Measurements from ENCODE around the gene CCDC117. TPM values are rescaled to one million over a fixed set of nuclear protein-coding genes. Genes with fewer than 3 reads are reported as not detected.

Gene CCDC117
- total and polyA plus RNA-seq, 4 donors = 8.1 to 24.0 (median 16.2) TPM

DNA sequence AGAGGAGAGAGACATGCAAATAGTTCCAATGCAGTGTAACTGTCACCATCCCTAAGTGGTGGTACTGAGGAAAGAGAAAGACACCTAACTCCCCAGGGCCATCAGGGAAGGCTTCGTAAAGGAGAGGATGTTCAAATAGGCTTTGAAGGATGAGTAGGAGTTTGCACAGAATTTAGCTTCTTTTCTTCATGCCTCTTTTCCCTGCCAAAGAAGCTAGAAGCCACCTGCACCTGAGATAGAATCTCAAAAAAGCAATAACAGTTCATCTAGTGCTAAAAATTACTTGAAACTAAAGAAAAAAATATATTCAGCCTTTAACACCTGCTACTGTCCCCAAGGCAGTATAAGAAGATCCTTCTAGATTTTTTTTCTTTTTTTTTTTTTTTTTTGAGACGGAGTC lies 44.6 kb downstream of the CCDC117 start:
- H3K4me1 ChIP-seq (ENCODE audit: control insufficient read depth in 4 of 4, insufficient read depth in 4 of 4, low read length in 3 of 4) = peaks cover 37 to 80% (median 69%) of the 10 kb centered on the region in 4 donors
- TF ChIP-seq EGR1 (IDR thresholded peaks at IDR 0.05; ENCODE audit: low read depth in 2 of 2) (no peak), FOXA1 (IDR thresholded peaks at IDR 0.05) (no peak), GABPA (IDR thresholded peaks at IDR 0.05 in 1 of 2, conservative IDR thresholded peaks at IDR 0.05 in 1 of 2) (no peak)
- TF ChIP-seq, protein P1, sequence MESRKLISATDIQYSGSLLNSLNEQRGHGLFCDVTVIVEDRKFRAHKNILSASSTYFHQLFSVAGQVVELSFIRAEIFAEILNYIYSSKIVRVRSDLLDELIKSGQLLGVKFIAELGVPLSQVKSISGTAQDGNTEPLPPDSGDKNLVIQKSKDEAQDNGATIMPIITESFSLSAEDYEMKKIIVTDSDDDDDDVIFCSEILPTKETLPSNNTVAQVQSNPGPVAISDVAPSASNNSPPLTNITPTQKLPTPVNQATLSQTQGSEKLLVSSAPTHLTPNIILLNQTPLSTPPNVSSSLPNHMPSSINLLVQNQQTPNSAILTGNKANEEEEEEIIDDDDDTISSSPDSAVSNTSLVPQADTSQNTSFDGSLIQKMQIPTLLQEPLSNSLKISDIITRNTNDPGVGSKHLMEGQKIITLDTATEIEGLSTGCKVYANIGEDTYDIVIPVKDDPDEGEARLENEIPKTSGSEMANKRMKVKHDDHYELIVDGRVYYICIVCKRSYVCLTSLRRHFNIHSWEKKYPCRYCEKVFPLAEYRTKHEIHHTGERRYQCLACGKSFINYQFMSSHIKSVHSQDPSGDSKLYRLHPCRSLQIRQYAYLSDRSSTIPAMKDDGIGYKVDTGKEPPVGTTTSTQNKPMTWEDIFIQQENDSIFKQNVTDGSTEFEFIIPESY (IDR thresholded peaks at IDR 0.05) = no peak
- H3K27ac ChIP-seq (ENCODE audit: low read depth in 1 of 2, low read length in 2 of 2) = peak overlapping the region; percentile 5 to 44
- no peaks in the 10 kb centered on the region for H3K27me3 ChIP-seq (ENCODE audit: control insufficient read depth in 4 of 4, insufficient read depth in 4 of 4, low read length in 3 of 4)
- H3K36me3 ChIP-seq (ENCODE audit: control insufficient read depth in 4 of 4, insufficient read depth in 3 of 4, low read depth in 1 of 4, low read length in 3 of 4) = no peaks in the 10 kb centered on the region
- H3K9me3 ChIP-seq (ENCODE audit: control insufficient read depth in 4 of 4, low read length in 3 of 4) = no peaks in the 10 kb centered on the region
- H3K4me3 ChIP-seq (ENCODE audit: low read depth in 1 of 3, low read length in 3 of 3) = no peak overlapping the region
- H3K9ac ChIP-seq (ENCODE audit: low read depth in 1 of 2, low read length in 2 of 2) = no peak overlapping the region
- WGBS = 97% methylated on average over 2 of the region's 2 CpGs
- no peak for DNase-seq (ENCODE audit: low spot score)

GRCh38 chr22:28817919-28818859 lies 45.7 kb downstream of the CCDC117 start:
- TF ChIP-seq YY1 (IDR thresholded peaks at IDR 0.05) (peak; percentile 77), FOXA2 (IDR thresholded peaks at IDR 0.05) (peak; percentile 26), HNF4A (conservative IDR thresholded peaks at IDR 0.05) (peak; percentile 75), TAF1 (conservative IDR thresholded peaks at IDR 0.05) (peak; percentile 31), RXRA (IDR thresholded peaks at IDR 0.05) (peak; percentile 80 to 82), ATF3 (IDR thresholded peaks at IDR 0.05) (peak; percentile 57), HNF4G (IDR thresholded peaks at IDR 0.05) (peak; percentile 49), NR2F2 (IDR thresholded peaks at IDR 0.05) (peak; percentile 23), GABPA (IDR thresholded peaks at IDR 0.05 in 1 of 2, conservative IDR thresholded peaks at IDR 0.05 in 1 of 2) (no peak), FOXA1 (IDR thresholded peaks at IDR 0.05) (no peak), JUND (IDR thresholded peaks at IDR 0.05) (peak; percentile 2 to 77), SP1 (IDR thresholded peaks at IDR 0.05) (peak; percentile 80), RAD21 (IDR thresholded peaks at IDR 0.05) (peak in 1 of 2 donors; percentile 44), EGR1 (IDR thresholded peaks at IDR 0.05; ENCODE audit: low read depth in 2 of 2) (peak in 1 of 2 donors; percentile 52)
- TF ChIP-seq, protein P2, sequence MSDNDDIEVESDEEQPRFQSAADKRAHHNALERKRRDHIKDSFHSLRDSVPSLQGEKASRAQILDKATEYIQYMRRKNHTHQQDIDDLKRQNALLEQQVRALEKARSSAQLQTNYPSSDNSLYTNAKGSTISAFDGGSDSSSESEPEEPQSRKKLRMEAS (IDR thresholded peaks at IDR 0.05) = peak; percentile 58
- TF ChIP-seq, protein P1 (IDR thresholded peaks at IDR 0.05) = peak; percentile 53
- TF ChIP-seq, protein P3, sequence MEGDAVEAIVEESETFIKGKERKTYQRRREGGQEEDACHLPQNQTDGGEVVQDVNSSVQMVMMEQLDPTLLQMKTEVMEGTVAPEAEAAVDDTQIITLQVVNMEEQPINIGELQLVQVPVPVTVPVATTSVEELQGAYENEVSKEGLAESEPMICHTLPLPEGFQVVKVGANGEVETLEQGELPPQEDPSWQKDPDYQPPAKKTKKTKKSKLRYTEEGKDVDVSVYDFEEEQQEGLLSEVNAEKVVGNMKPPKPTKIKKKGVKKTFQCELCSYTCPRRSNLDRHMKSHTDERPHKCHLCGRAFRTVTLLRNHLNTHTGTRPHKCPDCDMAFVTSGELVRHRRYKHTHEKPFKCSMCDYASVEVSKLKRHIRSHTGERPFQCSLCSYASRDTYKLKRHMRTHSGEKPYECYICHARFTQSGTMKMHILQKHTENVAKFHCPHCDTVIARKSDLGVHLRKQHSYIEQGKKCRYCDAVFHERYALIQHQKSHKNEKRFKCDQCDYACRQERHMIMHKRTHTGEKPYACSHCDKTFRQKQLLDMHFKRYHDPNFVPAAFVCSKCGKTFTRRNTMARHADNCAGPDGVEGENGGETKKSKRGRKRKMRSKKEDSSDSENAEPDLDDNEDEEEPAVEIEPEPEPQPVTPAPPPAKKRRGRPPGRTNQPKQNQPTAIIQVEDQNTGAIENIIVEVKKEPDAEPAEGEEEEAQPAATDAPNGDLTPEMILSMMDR (IDR thresholded peaks at IDR 0.05; ENCODE audit: low read depth, low read length, missing input control) = no peak
- TF ChIP-seq, protein P4, sequence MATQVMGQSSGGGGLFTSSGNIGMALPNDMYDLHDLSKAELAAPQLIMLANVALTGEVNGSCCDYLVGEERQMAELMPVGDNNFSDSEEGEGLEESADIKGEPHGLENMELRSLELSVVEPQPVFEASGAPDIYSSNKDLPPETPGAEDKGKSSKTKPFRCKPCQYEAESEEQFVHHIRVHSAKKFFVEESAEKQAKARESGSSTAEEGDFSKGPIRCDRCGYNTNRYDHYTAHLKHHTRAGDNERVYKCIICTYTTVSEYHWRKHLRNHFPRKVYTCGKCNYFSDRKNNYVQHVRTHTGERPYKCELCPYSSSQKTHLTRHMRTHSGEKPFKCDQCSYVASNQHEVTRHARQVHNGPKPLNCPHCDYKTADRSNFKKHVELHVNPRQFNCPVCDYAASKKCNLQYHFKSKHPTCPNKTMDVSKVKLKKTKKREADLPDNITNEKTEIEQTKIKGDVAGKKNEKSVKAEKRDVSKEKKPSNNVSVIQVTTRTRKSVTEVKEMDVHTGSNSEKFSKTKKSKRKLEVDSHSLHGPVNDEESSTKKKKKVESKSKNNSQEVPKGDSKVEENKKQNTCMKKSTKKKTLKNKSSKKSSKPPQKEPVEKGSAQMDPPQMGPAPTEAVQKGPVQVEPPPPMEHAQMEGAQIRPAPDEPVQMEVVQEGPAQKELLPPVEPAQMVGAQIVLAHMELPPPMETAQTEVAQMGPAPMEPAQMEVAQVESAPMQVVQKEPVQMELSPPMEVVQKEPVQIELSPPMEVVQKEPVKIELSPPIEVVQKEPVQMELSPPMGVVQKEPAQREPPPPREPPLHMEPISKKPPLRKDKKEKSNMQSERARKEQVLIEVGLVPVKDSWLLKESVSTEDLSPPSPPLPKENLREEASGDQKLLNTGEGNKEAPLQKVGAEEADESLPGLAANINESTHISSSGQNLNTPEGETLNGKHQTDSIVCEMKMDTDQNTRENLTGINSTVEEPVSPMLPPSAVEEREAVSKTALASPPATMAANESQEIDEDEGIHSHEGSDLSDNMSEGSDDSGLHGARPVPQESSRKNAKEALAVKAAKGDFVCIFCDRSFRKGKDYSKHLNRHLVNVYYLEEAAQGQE (IDR thresholded peaks at IDR 0.05) = peak; percentile 22

More at GRCh38 chr22:28817919-28818859, 45.7 kb downstream of the CCDC117 start:
- Histone ChIP-seq H3K9ac (ENCODE audit: low read depth in 1 of 2, low read length in 2 of 2) (peak overlapping the region in 1 of 2 donors; percentile 45), H3K27ac (ENCODE audit: low read depth in 1 of 2, low read length in 2 of 2) (peak overlapping the region; percentile 75 to 88), H3K4me3 (ENCODE audit: low read depth in 1 of 3, low read length in 3 of 3) (no peak overlapping the region), H3K4me1 (ENCODE audit: control insufficient read depth in 4 of 4, insufficient read depth in 4 of 4, low read length in 3 of 4) (peaks cover 40 to 79% (median 67%) of the 10 kb centered on the region in 4 donors), H3K36me3 (ENCODE audit: control insufficient read depth in 4 of 4, insufficient read depth in 3 of 4, low read depth in 1 of 4, low read length in 3 of 4) (no peaks in the 10 kb centered on the region), H3K9me3 (ENCODE audit: control insufficient read depth in 4 of 4, low read length in 3 of 4) (no peaks in the 10 kb centered on the region), H3K27me3 (ENCODE audit: control insufficient read depth in 4 of 4, insufficient read depth in 4 of 4, low read length in 3 of 4) (no peaks in the 10 kb centered on the region)
- no peak for DNase-seq (ENCODE audit: low spot score)
- 51% methylated on average over 14 of the region's 14 CpGs for WGBS

All from liver (tissue), 9 donors.